SU-DHL-6 (cell line): Measurements from ENCODE around the gene GARNL3.

ENCODE experiments used
- H2AFZ ChIP-seq: fragments of 200-600 bp; sonication (generic); 2 replicates; pipeline ENCODE4 v1.6.1; 2014; ENCODE audit warnings: low read depth, mild to moderate bottlenecking, moderate library complexity, mixed read lengths, antibody characterized with exemption, low read length; ENCODE audit not compliant: severe bottlenecking
- H3F3A ChIP-seq: fragments of 200-600 bp; shearing (Covaris generic); 2 replicates; pipeline ENCODE4 v1.6.0; 2016; ENCODE audit warnings: antibody characterized with exemption, mild to moderate bottlenecking; ENCODE audit not compliant: insufficient read depth
- H3K27ac ChIP-seq: fragments of 200-600 bp; sonication (generic); 2 replicates; pipeline ENCODE4 v1.5.1; 2016; ENCODE audit warnings: low read depth, mild to moderate bottlenecking, low read length, moderate library complexity, mixed read lengths
- H3K27me3 ChIP-seq: fragments of 200-600 bp; sonication (generic), shearing (Covaris generic); 2 replicates; pipeline ENCODE4 v1.6.0; 2014; ENCODE audit warnings: mild to moderate bottlenecking, low read length
- H3K36me3 ChIP-seq: fragments of 200-600 bp; sonication (generic); 2 replicates; pipeline ENCODE4 v1.6.1; 2014; ENCODE audit warnings: mild to moderate bottlenecking, low read length, mixed read lengths
- H3K4me2 ChIP-seq: fragments of 300-600, 200-600 bp; shearing (Covaris generic), sonication (generic); 2 replicates; pipeline ENCODE4 v1.6.0; 2014; ENCODE audit warnings: low read length, low read depth, mild to moderate bottlenecking; ENCODE audit not compliant: poor library complexity, severe bottlenecking
- H3K4me3 ChIP-seq: fragments of 200-600 bp; sonication (generic); 2 replicates; pipeline ENCODE4 v1.5.1; 2014; ENCODE audit warnings: antibody characterized with exemption, low read length, mild to moderate bottlenecking, mixed read lengths; ENCODE audit not compliant: insufficient read depth, poor library complexity, severe bottlenecking
- H3K79me2 ChIP-seq: fragments of 200-600 bp; sonication (generic); 2 replicates; pipeline ENCODE4 v1.6.1; 2014; ENCODE audit warnings: mild to moderate bottlenecking, low read length, moderate library complexity; ENCODE audit not compliant: insufficient read depth
- H3K9ac ChIP-seq: fragments of 200-600 bp; sonication (generic); 2 replicates; pipeline ENCODE4 v1.7.0; 2014; ENCODE audit warnings: mild to moderate bottlenecking, low read length
- H3K9me2 ChIP-seq: fragments of 200-600 bp; sonication (generic); replicated peaks from 2 replicates; pipeline ENCODE4 v1.6.1; 2014; ENCODE audit warnings: low read length; ENCODE audit not compliant: insufficient read depth
- H3K9me3 ChIP-seq: fragments of 200-600 bp; sonication (generic); 2 replicates; pipeline ENCODE4 v1.6.1; 2014; ENCODE audit warnings: low read length, mixed read lengths; ENCODE audit not compliant: insufficient read depth
- H4K20me1 ChIP-seq: fragments of 200-600 bp; sonication (generic); 2 replicates; pipeline ENCODE4 v1.6.1; 2014; ENCODE audit warnings: low read depth, mild to moderate bottlenecking, antibody characterized with exemption, low read length, moderate library complexity, mixed read lengths
- EZH2phosphoT487 ChIP-seq: fragments of 200-600 bp; sonication (generic), shearing (Covaris generic); conservative IDR thresholded peaks from 2 replicates; pipeline ENCODE4 v1.6.1; 2018; ENCODE audit warnings: mild to moderate bottlenecking, antibody characterized with exemption, low read length, moderate library complexity, mixed read lengths
- TF ChIP-seq, protein P1 (sequence below): fragments of 200-600 bp; sonication (generic); IDR thresholded peaks from one replicate; pipeline ENCODE4 v1.5.1; 2017; ENCODE audit warnings: antibody characterized with exemption, mild to moderate bottlenecking, low read length, moderate library complexity; ENCODE audit not compliant: insufficient read depth, poor library complexity, severe bottlenecking

The GARNL3 gene

DNA sequence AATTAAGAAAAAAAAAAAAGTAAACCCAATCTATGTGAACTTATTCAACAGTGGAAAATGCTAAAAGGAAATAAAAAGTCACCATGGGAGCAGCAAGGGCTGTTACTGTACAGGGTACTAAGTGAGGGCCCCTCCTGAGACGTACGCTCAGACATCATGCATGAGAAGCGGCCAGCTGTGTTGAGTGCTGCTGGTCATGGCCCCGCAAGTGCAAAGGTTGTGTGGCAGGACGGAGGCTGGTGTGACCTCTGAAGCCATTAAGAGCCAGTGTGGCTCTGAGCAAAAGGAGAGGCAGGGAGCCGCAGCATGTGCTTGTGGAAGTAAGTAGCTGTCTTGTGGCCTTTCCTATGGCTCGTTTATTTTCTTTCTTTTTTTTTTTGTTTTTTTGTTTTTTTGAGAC, 156.5 kb downstream of the GARNL3 start:
- Histone ChIP-seq H3F3A (no peaks in the 10 kb centered on the region), H4K20me1 (no peaks in the 10 kb centered on the region), H3K27ac (no peak overlapping the region), H3K36me3 (no peaks in the 10 kb centered on the region), H3K79me2 (peaks cover 32% of the 10 kb centered on the region), H3K4me2 (no peak overlapping the region), H3K4me3 (no peak overlapping the region), H3K27me3 (no peaks in the 10 kb centered on the region), H3K9ac (no peak overlapping the region), H3K9me2 (no peaks in the 10 kb centered on the region), H3K9me3 (no peaks in the 10 kb centered on the region), H2AFZ (no peak overlapping the region)
- TF ChIP-seq EZH2phosphoT487, result no peak
- TF ChIP-seq, protein P1, sequence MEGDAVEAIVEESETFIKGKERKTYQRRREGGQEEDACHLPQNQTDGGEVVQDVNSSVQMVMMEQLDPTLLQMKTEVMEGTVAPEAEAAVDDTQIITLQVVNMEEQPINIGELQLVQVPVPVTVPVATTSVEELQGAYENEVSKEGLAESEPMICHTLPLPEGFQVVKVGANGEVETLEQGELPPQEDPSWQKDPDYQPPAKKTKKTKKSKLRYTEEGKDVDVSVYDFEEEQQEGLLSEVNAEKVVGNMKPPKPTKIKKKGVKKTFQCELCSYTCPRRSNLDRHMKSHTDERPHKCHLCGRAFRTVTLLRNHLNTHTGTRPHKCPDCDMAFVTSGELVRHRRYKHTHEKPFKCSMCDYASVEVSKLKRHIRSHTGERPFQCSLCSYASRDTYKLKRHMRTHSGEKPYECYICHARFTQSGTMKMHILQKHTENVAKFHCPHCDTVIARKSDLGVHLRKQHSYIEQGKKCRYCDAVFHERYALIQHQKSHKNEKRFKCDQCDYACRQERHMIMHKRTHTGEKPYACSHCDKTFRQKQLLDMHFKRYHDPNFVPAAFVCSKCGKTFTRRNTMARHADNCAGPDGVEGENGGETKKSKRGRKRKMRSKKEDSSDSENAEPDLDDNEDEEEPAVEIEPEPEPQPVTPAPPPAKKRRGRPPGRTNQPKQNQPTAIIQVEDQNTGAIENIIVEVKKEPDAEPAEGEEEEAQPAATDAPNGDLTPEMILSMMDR, result no peak

DNA sequence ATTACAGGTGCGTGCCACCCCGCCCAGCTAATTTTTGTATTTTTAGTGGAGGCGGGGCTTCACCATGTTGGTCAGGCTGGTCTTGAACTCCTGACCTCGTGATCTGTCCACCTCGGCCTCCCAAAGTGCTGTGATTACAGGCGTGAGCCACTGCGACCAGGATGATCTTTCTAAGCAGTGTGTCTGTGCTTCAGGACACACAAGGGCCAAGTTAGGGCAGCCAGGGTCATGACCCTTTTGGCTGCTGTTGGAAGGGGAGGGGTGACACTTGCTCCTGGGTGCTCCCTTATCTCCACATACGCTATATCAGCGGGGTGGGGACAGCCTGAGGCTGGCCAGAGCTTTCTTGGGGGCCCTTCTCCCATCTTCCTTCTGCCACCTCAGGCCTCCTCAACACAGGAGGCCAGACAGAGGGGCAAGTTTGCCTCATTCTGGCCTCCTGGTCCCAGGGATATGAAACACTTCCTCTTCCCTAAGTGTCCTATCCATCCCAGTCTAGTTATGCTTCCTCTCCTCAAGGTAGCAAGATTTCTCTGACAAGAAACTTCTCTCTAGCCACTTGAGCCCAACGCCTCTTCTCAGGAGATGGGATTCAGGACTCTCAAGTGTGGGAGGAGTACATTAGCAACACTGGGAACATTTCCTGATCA, 157.7 kb downstream of the GARNL3 start:
- no peaks in the 10 kb centered on the region for H3F3A ChIP-seq
- H4K20me1 ChIP-seq, result no peaks in the 10 kb centered on the region
- peaks cover 39% of the 10 kb centered on the region for H3K79me2 ChIP-seq
- H3K36me3 ChIP-seq, result no peaks in the 10 kb centered on the region
- no peaks in the 10 kb centered on the region for H3K9me2 ChIP-seq
- peak overlapping the region; percentile 84 for H3K4me2 ChIP-seq
- peak overlapping the region; percentile 93 for H3K9ac ChIP-seq
- H2AFZ ChIP-seq, result no peak overlapping the region
- no peaks in the 10 kb centered on the region for H3K27me3 ChIP-seq
- H3K4me3 ChIP-seq, result no peak overlapping the region
- no peaks in the 10 kb centered on the region for H3K9me3 ChIP-seq
- TF ChIP-seq, protein P1, result no peak
- no peak for TF ChIP-seq EZH2phosphoT487
- H3K27ac ChIP-seq, result no peak overlapping the region

DNA sequence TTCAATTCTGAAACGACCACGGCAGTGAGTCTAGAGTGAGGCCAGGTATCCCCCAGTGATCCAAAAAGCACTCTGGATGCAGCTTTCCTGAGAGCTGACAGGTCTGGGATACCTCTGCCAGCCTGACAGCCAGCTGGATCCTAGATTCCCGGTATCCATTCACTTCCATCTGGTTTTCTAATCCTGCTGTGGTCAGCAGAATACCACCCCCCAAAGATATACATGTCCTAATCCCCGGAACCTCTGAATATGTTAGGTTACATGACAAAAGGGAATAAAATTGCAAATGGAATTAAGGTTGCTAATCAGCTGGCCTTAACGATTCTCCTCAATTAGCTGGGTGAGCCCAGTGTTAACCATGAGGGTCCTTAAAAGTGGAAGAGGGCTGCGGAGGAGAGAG, 158.2 kb downstream of the GARNL3 start:
- TF ChIP-seq, protein P1, result no peak
- TF ChIP-seq EZH2phosphoT487, result no peak
- Histone ChIP-seq H3K9me2 (no peaks in the 10 kb centered on the region), H3K4me3 (peak overlapping the region; percentile 64), H3K36me3 (no peaks in the 10 kb centered on the region), H4K20me1 (no peaks in the 10 kb centered on the region), H3K27ac (no peak overlapping the region), H3K27me3 (no peaks in the 10 kb centered on the region), H3K9ac (peak overlapping the region; percentile 93), H3K9me3 (no peaks in the 10 kb centered on the region), H3K79me2 (peaks cover 39% of the 10 kb centered on the region), H3K4me2 (peak overlapping the region; percentile 84), H2AFZ (no peak overlapping the region), H3F3A (no peaks in the 10 kb centered on the region)
